ENCODE data around the gene GRID1.

GRID1 gene

GRCh38 chr10:85659331-85659730 lies 707.3 kb downstream of the GRID1 start:
- no peak for DNase-seq (ENCODE audit: low read depth, low spot score)

DNA sequence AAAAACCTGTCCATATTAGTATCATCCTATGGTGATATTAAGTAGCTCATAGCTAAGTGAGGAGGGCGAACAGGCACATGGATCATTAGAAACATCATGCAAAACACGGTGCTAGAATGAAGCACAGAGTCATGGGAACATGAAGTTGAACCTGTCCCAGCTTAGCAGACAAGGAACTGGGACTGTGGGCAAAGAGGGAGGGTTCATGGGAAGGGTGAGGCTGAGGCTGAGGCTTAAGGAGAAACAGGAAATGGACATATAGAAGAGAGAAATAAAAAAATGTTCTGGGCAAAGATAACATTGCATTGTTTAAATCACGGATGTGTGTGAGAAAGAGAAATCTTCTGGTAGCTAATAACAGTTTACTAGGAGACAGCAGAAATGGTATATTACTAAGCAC lies 708.1 kb downstream of the GRID1 start:
- no peak for DNase-seq (ENCODE audit: low read depth, low spot score)

DNA sequence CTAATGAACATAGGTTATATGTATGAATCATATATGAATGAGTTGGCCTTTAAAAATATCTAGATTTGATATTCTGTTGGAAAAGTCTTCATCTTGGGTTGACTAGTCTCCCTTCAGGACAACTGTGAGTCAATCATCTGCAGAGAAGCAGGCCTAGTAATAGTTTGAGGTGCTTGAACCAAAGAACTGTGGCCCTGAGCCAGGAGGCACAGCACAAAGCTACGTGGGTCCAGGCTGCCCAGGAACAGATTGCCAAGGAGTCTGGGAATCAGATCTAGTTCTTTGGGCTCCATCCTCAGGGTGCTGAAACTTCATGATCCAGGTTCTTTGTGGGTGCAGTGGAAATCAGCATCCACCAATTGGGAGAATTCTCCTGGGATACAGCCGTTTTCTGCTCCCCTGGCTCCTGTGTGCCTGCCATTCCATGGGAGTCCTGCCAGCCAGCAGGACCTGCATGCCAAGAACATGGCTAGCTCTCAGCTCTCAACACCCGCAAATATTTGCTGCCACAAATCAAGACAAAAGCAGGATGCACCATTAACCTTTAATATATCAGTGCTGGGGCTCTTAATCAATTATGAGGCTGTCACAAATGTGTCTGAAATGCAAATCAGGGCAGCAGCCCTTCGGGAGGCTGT lies 709.0 kb downstream of the GRID1 start:
- DNase-seq (ENCODE audit: low read depth, low spot score): no peak

DNA sequence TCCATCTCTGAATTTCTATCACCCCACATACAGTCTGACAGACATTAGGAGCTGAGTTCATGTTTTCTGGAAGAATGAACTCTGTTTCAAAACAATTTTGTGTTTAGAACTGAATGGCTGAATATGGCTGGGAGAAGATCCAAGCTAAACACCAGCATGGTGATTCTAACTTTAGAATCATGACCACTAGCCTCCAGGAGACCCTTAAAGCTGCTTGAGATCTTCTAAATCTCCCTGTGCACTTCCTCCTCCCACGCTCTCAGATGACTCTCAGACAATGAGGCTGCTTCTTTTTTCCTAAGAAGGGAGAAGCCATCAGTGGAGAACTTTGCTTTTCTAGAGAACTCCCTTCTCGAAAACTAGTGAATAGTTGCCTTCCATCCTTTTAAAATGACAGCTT lies 711.2 kb downstream of the GRID1 start:
- DNase-seq (ENCODE audit: low read depth, low spot score): no peak

GRCh38 chr10:85651497-85651882 lies 715.1 kb downstream of the GRID1 start:
- no peak for DNase-seq (ENCODE audit: low read depth, low spot score)

DNA sequence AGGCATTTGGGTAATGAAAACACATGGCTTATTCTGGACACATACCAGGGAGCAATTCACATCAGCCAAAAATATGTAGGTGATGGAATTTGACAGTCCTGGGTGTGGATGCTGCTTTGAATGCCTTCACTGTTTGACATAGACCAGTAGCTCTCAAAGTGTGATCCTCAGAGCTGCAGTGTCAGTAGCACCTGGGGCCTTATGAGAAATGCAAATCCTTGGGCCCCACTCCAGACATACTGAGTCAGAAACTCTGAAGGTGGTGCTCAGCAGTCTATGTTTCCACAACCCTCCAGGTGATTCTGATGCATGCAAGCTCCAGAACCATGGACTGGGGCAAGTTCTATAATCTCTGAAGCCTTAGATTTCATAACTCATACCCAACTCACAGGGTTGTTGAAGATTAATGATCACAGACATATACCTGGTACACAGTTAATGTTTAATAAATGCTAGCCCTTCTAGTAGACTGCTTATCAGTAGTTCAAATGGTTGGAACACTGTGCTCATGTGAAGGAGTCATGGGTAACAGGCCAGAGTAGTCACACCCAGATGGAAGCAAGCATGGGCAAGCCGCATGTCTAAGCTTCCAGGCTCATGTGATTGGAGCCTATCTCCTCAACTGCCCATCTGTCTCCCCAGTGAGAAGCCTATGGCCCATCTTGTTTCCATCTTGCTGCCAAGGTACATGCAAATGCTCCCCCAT lies 715.7 kb downstream of the GRID1 start:
- DNase-seq (ENCODE audit: low read depth, low spot score): no peak

GRCh38 chr10:85649461-85649860 lies 717.1 kb downstream of the GRID1 start:
- no peak for DNase-seq (ENCODE audit: low read depth, low spot score)

DNA sequence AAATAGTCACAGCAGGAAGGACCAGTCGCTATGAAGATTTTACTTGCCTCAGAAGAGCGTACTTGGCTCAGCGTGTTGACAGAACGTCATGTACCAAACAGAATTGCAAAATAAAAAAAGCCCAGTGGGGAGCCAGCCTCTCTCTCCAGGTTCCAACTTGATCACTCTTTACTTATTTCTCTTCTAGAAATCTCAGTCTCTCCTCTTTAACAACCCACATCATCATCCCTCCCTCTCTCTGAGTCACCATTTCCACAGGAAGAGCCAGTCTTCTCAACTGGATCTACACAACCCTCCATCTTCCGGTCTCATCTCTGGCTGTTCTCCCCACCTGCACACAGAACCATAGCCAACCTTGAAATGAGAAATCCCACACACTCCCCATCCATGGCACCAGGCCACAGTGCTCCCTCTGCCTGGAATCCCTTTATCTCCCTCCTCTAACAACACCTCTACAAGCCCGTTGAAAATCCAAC lies 718.3 kb downstream of the GRID1 start:
- no peak for DNase-seq (ENCODE audit: low read depth, low spot score)

DNA sequence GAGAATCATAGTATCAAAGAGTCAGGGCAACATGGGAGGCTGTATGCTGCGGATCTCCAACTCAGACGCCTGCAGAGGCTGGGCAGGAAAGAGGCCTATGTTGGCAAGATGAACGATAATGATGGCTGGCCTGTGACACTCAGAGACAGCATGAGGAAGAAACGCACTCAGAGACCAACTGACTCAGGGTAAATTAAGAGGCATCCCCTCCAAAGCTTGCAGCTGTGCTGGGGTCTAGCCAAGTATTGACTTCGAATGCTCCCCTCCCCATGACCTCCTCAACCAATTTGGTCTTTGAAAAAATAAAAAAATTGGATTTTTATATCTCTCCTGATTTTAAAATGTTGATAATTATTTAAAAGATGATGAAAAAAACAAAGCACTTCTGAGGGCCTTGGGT lies 718.9 kb downstream of the GRID1 start:
- no peak for DNase-seq (ENCODE audit: low read depth, low spot score)

DNA sequence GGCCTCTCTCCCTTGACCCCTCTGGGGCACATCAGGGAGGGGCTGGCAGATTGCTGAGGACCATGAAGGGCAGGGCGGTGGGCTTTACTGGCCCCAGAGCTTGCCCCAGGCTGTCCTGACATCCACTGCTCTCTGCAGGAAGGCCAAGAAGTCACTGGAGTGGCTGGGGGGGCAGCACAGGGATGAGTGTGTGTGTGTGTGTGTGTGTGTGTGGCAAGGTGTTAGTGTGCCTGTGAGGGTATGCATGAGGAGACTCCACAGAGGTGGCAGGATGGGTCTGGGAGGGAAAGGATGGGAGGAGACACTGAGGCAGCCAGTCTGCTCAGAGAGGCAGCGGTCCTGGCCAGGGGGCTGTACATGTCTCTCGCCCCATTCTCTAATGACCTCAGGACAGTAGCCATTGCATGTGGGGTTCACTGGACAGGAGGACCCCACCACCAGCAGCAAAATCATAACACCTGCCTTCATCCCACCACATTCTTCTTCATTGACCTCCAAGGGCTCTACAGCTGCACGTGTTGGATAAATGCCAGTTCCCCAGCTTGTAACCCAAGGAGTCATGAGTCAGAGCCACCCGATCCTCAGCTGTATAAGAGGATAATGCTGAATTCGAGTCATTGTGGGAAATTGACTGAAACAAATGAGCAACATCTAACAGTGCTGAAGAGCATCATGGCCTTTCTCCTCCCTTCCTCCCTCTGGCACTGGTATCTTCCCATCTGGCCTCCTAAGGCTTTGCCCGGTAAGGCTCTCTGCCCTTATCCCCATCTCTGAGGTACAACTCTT lies 720.5 kb downstream of the GRID1 start:
- no peak for DNase-seq (ENCODE audit: low read depth, low spot score)

- no peak for DNase-seq (ENCODE audit: low read depth, low spot score)
Measured at GRCh38 chr10:85645053-85645452, 721.5 kb downstream of the GRID1 start.

GRCh38 chr10:85643845-85644525 lies 722.6 kb downstream of the GRID1 start:
- no peak for DNase-seq (ENCODE audit: low read depth, low spot score)

- DNase-seq (ENCODE audit: low read depth, low spot score): no peak
Measured at GRCh38 chr10:85643171-85643844, 723.3 kb downstream of the GRID1 start.

DNA sequence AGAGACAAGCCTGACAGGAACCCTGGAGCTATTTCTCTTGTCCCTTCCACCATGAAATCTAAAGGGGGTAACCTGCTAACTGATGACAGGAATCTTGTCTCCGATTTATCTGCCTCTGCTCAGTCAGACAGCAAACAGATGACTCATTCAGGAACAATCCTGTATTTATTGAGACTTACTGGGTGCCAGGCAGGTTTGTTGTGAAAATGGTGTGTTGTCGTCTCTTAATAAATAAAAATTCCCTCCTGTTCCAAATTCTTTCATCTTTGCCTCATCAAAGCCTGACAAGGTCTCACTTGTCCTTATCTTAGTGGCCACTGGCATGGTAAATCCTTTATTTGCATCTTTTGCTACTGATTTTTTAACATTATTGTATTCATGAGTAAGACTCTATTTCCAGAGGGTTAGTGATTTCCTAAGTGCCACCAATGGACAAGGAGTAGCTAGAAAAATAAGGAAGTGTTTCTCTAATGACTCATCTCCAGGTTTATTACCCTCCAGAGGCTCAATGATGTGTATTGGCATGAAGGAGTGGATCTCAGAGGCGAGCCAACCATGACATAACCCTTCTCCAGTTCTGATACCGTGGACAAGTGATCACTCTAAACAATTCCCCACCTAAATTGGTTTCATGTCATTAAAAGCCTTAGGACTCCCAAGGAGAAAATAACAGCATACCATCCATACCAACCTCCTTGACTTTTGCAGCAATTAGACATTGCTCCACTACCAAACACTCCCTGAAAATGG lies 724.0 kb downstream of the GRID1 start:
- peak; percentile 46 for DNase-seq (ENCODE audit: low read depth, low spot score)

DNA sequence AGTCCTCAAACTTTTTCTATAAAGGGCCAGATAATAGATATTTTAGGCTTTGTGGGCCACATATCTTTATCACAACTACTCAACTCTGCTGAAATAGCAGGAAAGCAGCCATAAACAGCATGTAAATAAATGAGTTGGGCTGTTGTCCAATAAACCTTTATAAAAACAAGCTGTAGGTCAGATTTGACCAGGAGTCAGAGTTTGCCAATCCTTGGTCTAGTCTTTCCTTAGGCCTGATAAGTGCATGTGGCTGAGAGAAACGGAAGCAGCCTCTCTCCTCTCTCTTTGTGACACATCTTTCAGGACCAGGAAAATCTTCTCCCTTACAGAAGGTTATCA lies 724.5 kb downstream of the GRID1 start:
- DNase-seq (ENCODE audit: low read depth, low spot score): peak; percentile 63

GRCh38 chr10:85641479-85642009 lies 725.1 kb downstream of the GRID1 start:
- peak; percentile 9 for DNase-seq (ENCODE audit: low read depth, low spot score)

DNA sequence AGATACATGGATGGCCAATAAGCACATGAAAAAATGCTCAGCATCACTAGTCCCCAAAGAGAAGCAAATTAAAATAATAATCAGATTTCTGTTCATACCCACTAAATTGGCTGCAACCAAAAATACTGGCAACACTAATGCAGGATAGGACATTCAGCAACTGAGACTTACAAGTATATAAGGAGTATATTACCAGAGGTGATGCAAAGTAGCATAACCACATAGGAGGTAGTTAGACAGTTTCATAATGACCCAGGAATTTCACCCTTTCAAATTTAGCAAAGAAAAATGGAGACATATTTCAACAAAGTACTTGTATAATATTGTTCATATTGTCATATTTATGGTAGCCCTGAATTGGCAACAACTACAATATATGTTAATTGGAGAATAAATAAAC lies 727.8 kb downstream of the GRID1 start:
- DNase-seq (ENCODE audit: low read depth, low spot score): no peak

DNA sequence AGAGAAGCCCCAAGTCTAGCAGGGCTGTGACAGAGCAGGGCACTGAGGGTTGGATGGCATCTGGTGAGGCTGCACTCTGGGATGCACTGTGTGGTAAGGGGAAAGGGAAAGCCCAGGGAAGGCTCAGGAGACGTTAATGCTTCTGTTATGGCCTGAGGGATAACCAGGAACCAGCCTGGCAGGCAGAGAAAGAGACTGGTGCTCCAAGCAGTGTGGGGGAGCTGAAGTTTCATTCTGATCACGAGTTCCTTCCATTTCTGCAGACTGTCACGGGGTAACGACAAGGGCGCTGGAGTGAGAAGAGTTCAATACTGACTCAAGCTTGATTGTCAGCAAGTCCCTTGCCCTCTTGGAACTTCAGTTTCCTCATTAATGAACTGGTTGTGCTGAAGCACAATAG lies 730.9 kb downstream of the GRID1 start:
- peak; percentile 8 for DNase-seq (ENCODE audit: low read depth, low spot score)

DNA sequence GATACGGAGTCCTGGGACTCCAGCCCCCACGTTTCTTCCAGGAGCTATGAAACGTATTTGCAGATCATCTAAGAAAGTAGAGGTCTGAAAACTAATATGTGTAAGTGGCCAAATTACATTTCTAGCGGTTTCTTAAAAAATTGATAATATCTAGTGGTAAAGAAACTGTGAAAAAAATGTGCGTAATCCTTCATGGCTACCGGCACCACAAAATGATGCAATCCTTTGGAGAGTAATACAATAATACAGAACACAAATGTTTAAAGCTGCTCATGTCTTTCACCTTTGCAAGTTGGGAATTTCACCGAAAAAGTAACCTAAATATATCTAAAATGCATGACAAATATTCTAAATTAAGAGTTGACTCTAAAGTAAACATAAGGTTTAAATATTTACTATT lies 742.1 kb downstream of the GRID1 start:
- no peak for DNase-seq (ENCODE audit: low read depth, low spot score)

DNA sequence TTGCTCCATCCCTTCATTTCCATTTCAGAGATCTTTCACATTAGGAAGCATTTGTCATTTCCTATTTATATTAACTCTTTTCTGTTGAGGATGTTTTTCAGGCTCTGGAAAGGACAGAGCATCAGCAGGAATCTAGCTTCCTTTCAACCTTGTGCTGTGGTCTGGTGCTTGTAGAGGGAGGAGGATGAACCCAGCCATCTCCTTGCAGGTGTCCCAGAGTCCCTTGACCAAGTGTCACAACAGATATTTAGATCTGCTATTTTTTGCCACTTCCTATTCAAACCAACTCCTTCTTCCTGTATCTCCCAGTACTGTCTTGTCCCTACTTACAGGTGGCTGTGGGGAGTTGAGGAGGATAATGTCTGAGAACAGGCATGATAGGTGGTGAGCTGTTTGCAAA lies 742.8 kb downstream of the GRID1 start:
- no peak for DNase-seq (ENCODE audit: low read depth, low spot score)

DNA sequence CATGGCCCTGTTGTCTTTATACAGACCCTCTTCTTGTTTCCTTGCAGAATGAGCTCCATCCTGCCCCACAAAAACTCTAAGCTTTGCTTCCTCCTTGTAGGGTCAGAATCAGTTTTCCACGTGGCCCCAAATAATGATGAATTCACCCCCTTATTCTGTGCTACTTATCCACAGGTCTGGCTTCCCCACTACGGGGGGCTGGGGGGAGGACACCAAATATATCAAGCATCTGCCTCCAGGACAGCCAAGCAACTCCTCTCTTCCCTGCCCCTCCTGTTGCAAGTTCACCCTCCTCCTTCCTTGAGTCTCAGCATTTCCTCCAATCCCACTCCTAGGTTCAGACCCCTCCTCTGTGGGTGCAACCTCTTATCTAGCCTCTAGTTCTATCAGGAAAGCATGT lies 743.3 kb downstream of the GRID1 start:
- DNase-seq (ENCODE audit: low read depth, low spot score): no peak

Measured in ELF-1 (cell line).